HG02870 (cell line): ENCODE data around the gene EPAS1.

ENCODE experiments used
- ATAC-seq: cut with Tn5 transposase; IDR thresholded peaks from one replicate; pipeline ENCODE4 v1.9.1; 2021; ENCODE audit warnings: mild to moderate bottlenecking, moderate library complexity; ENCODE audit not compliant: unreplicated experiment

The EPAS1 gene

GRCh38 chr2:46430413-46430812 lies 133.2 kb downstream of the EPAS1 start:
- no peak for ATAC-seq

- ATAC-seq = no peak
Observed at GRCh38 chr2:46430992-46431391, 133.8 kb downstream of the EPAS1 start.

- no peak for ATAC-seq
Observed at GRCh38 chr2:46431481-46432235, 134.5 kb downstream of the EPAS1 start.

- ATAC-seq = no peak
Observed at GRCh38 chr2:46434851-46435273, 137.7 kb downstream of the EPAS1 start.

- ATAC-seq = no peak
Observed at GRCh38 chr2:46435353-46435752, 138.1 kb downstream of the EPAS1 start.

- no peak for ATAC-seq
Observed at GRCh38 chr2:46435796-46436360, 138.7 kb downstream of the EPAS1 start.
